ENCODE measurements around the gene HS3ST5.

GRCh38 chr6:114364301-114364700 lies 21.5 kb upstream of the HS3ST5 start:
- TF ChIP-seq CTCF (IDR thresholded peaks at IDR 0.05; ENCODE audit: low read depth, low read length), result no peak
- no peak for TF ChIP-seq EZH2phosphoT487 (IDR thresholded peaks at IDR 0.05; ENCODE audit: low read depth)

All from OCI-LY3 (cell line).